GDM1 (cell line): Measurements from ENCODE around the gene MN1.

ENCODE experiments used
- DNase-seq: peaks from one replicate; lab custom pipeline; 2025; lab: John Stamatoyannopoulos, UW

The MN1 gene

GRCh38 chr22:27801616-27802345 lies at the start of gene MN1:
Gene MN1, minus strand, starts transcription at chr22:27801756. Its CDS starts 1,213 bp downstream, at chr22:27800543.
- DNase-seq, result peak; percentile 51

- DNase-seq, result no peak
These were observed 48.5 kb upstream of the MN1 start for GRCh38 chr22:27850000-27850521.

- DNase-seq, result no peak
These were observed 46.4 kb upstream of the MN1 start for GRCh38 chr22:27848005-27848404.

- DNase-seq, result no peak
These were observed 45.4 kb upstream of the MN1 start for GRCh38 chr22:27846910-27847309.

GRCh38 chr22:27846248-27846757 lies 44.7 kb upstream of the MN1 start:
- no peak for DNase-seq

GRCh38 chr22:27845644-27846043 lies 44.1 kb upstream of the MN1 start:
- no peak for DNase-seq

GRCh38 chr22:27844656-27845591 lies 43.4 kb upstream of the MN1 start:
- DNase-seq, result no peak

GRCh38 chr22:27844256-27844655 lies 42.7 kb upstream of the MN1 start:
- DNase-seq, result no peak

GRCh38 chr22:27843441-27843840 lies 41.9 kb upstream of the MN1 start:
- no peak for DNase-seq

- no peak for DNase-seq
These were observed 41.3 kb upstream of the MN1 start for GRCh38 chr22:27842669-27843431.

- no peak for DNase-seq
These were observed 40.6 kb upstream of the MN1 start for GRCh38 chr22:27842201-27842600.

GRCh38 chr22:27840436-27840835 lies 38.9 kb upstream of the MN1 start:
- no peak for DNase-seq

GRCh38 chr22:27839057-27839660 lies 37.6 kb upstream of the MN1 start:
- DNase-seq, result no peak

GRCh38 chr22:27836181-27836580 lies 34.6 kb upstream of the MN1 start:
- DNase-seq, result no peak

- no peak for DNase-seq
These were observed 33.9 kb upstream of the MN1 start for GRCh38 chr22:27835446-27835845.

GRCh38 chr22:27834364-27835185 lies 33.0 kb upstream of the MN1 start:
- no peak for DNase-seq

- no peak for DNase-seq
These were observed 32.2 kb upstream of the MN1 start for GRCh38 chr22:27833803-27834202.

GRCh38 chr22:27832606-27833005 lies 31.1 kb upstream of the MN1 start:
- no peak for DNase-seq

GRCh38 chr22:27829620-27830019 lies 28.1 kb upstream of the MN1 start:
- DNase-seq, result no peak
